Measurements from ENCODE around the gene TMEM120A.

TMEM120A gene

GRCh38 chr7:75977743-75978142 lies 16.7 kb downstream of the TMEM120A start:
- no peak for TF ChIP-seq GATA2 (IDR thresholded peaks at IDR 0.05; ENCODE audit: low read depth, low read length)
- TF ChIP-seq GATA3 (IDR thresholded peaks at IDR 0.05; ENCODE audit: low read depth, low read length): no peak

- TF ChIP-seq GATA2 (IDR thresholded peaks at IDR 0.05; ENCODE audit: low read depth, low read length) (no peak), GATA3 (IDR thresholded peaks at IDR 0.05; ENCODE audit: low read depth, low read length) (no peak)
Observed at GRCh38 chr7:75971961-75972763, 22.2 kb downstream of the TMEM120A start.

- no peak for TF ChIP-seq GATA2 (IDR thresholded peaks at IDR 0.05; ENCODE audit: low read depth, low read length)
- no peak for TF ChIP-seq GATA3 (IDR thresholded peaks at IDR 0.05; ENCODE audit: low read depth, low read length)
Observed at GRCh38 chr7:75971309-75971960, 23.0 kb downstream of the TMEM120A start.

- TF ChIP-seq GATA2 (IDR thresholded peaks at IDR 0.05; ENCODE audit: low read depth, low read length) (no peak), GATA3 (IDR thresholded peaks at IDR 0.05; ENCODE audit: low read depth, low read length) (no peak)
Observed at GRCh38 chr7:75969704-75970498, 24.5 kb downstream of the TMEM120A start.

- TF ChIP-seq GATA3 (IDR thresholded peaks at IDR 0.05; ENCODE audit: low read depth, low read length) (no peak), GATA2 (IDR thresholded peaks at IDR 0.05; ENCODE audit: low read depth, low read length) (no peak)
Observed at GRCh38 chr7:75969182-75969581, 25.2 kb downstream of the TMEM120A start.

- no peak for TF ChIP-seq GATA2 (IDR thresholded peaks at IDR 0.05; ENCODE audit: low read depth, low read length)
Observed at GRCh38 chr7:75968561-75969001, 25.8 kb downstream of the TMEM120A start.

GRCh38 chr7:75968012-75968411 lies 26.4 kb downstream of the TMEM120A start:
- no peak for TF ChIP-seq GATA3 (IDR thresholded peaks at IDR 0.05; ENCODE audit: low read depth, low read length)

- TF ChIP-seq GATA3 (IDR thresholded peaks at IDR 0.05; ENCODE audit: low read depth, low read length) (no peak), GATA2 (IDR thresholded peaks at IDR 0.05; ENCODE audit: low read depth, low read length) (no peak)
Observed at GRCh38 chr7:75967487-75967997, 26.9 kb downstream of the TMEM120A start.

- no peak for TF ChIP-seq GATA3 (IDR thresholded peaks at IDR 0.05; ENCODE audit: low read depth, low read length)
- TF ChIP-seq GATA2 (IDR thresholded peaks at IDR 0.05; ENCODE audit: low read depth, low read length): no peak
Observed at GRCh38 chr7:75967055-75967454, 27.3 kb downstream of the TMEM120A start.

- TF ChIP-seq GATA3 (IDR thresholded peaks at IDR 0.05; ENCODE audit: low read depth, low read length) (no peak), GATA2 (IDR thresholded peaks at IDR 0.05; ENCODE audit: low read depth, low read length) (no peak)
Observed at GRCh38 chr7:75966190-75966961, 28.0 kb downstream of the TMEM120A start.

- TF ChIP-seq GATA3 (IDR thresholded peaks at IDR 0.05; ENCODE audit: low read depth, low read length) (no peak), GATA2 (IDR thresholded peaks at IDR 0.05; ENCODE audit: low read depth, low read length) (no peak)
Observed at GRCh38 chr7:75965617-75966016, 28.8 kb downstream of the TMEM120A start.

- no peak for TF ChIP-seq GATA3 (IDR thresholded peaks at IDR 0.05; ENCODE audit: low read depth, low read length)
- no peak for TF ChIP-seq GATA2 (IDR thresholded peaks at IDR 0.05; ENCODE audit: low read depth, low read length)
Observed at GRCh38 chr7:75963381-75963995, 30.9 kb downstream of the TMEM120A start.
